CD4-positive, alpha-beta T cell treated with Interleukin-10 for 1 hour (primary cell): Measurements from ENCODE around the gene KRT83.
"Not testable (repeated sequence)": the region's sequence is repeated elsewhere in the genome, so short reads cannot be mapped to it uniquely, and the experiment has no call there.

ENCODE experiments used
- DNase-seq: peaks from one replicate; pipeline ENCODE4 v3.0.0-alpha.2; 2020

The KRT83 gene

DNA sequence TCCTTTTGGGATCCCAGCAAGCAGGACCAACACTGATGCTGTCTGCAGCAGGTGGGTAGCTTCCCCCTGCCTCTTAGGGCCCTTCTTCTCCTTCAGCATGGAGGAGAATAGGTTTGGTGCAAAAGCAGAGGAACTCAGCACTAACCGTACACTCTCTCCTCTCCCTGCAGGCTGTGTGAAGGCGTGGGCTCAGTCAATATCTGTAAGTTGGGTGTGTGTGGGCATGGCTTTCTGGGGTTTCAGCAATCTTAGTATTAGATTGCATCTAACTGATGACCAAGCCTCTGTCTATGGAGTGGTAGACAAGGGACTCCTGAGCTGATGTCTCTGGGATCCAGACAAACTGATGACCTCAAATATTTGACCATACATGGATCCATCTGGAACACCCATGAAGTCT is 31.8 kb upstream of the KRT83 start:
- no peak for DNase-seq

DNA sequence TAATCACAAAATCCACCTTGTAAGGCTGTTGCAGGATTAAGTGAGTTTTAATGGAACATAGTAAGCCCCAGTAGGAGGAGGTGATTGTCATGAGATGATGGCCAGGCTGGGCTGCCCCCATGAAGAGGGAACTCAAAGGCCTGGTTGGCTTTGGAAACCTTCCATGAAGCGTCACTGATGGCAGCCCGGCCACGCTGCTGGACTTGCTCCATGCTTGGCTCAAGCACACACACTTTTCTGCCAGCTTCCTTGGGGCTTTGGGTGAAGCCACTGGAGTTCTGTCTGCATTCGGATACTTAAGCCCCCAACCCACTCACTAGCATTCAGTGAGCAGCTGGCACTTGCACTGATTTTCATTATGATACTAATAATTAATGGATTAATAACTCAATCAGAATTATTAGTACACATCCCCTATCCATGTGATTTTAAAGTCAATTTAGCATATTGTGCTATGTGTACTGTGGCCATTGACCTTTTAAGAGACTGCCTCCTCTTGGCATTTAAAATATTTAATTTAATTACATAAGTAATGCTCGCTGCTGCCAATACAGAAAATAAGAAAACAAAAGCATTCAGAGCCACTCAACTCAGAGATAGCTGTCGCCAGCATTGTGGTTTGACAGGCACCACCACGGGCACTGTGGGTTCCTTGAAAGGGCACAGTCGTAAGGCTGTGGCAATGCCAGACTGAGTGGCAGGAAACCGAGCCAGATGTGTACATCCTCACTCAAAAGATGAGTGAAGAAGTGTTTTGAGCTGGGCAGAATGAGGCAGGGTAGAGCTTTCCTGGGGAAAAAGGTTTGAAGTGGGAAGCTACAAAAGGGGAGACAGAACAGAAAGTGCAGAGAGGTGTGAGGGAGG is 30.2 kb upstream of the KRT83 start:
- DNase-seq: peak; percentile 70

DNA sequence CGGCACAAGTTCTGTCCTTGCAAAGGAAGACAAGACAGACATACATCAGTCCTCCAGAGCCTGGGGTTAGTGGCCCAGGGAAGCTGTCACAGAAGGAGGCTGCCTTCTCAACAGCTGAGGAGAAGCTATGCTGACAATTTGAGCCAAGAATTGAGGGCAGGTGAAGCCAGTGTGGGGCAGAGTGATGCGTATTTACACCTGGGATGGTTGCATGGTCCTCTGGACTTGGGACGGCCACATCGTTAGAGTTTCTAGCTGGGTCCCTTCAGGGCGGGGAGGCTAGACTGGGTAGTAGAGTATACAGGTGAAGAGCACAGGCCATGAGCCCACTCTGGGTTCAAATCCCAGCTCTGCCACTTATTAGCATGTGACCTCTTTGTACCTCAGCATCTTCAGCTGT is 29.6 kb upstream of the KRT83 start:
- no peak for DNase-seq

DNA sequence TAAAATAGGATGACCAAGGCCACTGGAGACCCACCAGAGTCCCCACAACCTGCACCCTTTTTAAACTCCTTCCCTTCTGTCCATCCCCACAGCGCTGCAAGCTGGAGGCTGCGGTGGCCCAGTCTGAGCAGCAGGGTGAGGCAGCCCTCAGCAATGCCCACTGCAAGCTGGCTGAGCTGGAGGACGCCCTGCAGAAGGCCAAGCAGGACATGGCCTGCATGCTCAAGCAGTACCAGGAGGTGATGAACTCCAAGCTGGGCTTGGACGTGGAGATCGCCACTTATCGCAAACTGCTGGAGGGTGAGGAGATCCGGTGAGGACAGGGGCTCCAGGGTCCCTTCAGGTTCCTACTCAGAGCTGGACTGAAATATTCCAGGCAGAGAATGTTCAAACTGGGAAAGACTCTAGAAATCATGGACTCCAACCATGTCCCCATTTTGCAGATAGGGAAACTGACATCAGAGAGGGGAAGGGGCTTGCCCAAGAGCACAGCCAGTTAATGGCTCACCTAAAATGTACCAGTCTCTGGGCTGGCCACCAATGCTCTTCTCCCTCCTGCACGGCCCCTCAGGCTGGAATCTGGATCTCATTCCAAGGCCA is 28.9 kb upstream of the KRT83 start:
- no peak for DNase-seq

DNA sequence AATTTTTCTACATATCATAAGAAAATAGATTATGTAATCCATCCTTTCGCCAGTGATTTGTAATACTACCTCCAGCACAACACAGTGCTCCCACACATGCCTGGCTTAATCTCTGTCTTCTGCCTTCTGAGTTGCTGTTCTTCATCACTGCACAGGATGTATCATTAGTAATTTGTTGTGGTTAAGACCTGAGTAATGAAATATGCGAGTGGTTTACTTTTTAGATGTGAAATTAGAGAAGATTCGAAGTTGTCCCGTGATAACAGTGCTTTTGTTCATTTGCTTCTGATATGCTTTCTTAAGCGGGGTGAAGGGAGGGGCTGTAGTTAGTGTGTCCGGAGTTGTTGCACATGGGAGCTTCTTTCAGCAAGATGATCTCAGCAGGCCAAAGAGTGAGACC is 28.0 kb upstream of the KRT83 start:
- no peak for DNase-seq

DNA sequence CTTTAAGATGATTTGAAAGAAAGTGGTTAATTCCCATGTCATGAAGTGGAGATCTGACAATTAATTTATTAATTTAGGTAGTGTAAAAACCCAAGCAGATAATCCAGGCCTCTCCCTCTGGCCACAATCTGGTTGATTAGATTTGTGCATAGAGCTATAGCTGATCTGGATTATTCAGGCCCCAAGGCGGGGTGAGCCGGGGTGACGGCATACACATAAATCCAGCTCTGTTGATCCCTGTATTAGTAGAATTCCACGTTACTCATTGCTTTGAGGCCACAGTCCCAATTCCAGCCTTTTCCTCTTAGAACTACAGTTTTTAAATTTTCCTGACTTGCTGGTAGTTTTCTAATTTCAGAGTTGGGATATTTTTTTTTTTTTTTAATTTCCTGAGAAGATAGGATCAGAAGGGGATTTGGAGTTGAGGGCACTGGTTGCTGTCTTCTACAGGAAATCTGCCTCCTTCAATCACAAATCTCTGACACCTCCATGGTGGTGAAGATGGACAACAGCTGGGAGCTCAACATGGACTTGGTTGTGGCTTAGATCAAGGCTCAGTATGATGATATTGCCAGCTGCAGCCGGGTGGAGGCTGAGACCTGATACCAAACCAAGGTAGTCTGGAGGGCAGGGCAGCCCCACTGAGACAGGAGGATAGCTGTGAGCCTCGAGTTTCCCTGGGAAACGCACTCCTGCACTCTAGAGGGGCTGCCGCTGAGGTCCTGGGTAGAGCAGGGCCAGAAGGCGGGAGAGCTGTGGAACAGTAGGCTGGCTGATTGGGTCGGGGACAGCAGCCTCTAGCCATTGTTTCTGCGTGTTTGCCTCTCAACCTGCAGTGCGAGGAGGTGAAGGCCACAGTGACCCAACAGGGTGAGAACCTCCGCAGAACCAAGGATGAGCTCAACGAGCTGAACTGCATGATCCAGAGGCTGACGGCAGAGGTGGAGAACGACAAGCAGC is 26.6 kb upstream of the KRT83 start:
- DNase-seq: no peak

DNA sequence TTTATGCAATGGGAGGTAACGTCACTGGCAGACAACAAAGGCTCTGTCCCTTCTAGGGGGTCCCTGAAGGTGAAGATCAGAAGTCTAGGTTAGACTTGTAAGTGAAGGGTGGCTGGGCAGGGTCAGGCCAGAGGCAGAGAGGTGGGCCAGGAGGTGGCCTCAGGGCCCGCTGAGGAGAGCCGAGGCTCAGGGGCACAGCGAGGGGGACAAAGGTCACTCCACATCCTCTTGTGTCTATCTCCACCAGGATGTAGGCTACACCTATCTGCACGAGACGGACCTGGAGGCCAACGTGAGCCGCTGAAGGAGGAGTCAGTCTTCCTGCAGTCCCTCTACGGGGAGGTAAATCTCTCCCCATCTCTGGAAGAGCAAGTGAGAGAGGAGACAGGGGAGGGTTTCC is 25.8 kb upstream of the KRT83 start:
- DNase-seq: no peak

DNA sequence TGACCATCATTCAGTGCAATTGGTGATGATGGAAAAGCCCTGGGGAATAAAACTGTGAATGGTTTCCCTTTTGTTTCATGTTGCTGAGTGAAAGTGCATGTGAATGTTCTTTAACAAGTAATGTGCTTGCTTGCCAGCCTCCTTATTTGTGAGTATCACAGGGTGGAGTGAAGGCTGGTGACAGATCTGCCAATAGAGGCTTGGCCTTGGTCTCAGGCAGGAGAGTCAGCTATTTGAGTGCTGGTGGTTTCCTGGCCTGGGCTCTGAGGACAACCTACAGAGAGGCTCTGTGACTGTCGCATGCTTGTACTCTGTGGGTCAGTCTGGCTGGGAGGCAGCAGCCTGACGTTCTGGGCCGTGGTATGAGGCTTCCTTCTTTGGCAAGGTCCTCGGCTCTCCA is 25.4 kb upstream of the KRT83 start:
- no peak for DNase-seq

DNA sequence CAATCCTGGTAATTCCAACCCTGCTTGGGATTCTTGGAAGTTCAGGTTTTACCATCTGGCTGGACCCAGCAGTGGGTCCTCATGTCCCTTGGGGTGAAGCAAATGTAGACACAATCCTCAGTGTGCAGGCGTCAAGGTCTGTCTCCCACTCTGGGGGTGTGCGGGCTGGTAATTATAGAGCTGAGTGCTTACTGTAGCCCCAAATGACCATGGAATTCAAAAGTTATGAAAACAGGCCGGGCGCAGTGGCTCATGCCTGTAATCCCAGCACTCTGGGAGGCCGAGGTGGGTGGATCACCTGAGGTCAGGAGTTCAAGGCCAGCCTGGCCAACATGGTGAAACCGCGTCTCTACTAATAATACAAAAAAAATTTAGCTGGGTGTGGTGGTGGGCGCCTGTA is 23.8 kb upstream of the KRT83 start:
- not testable (repeated sequence) for DNase-seq

DNA sequence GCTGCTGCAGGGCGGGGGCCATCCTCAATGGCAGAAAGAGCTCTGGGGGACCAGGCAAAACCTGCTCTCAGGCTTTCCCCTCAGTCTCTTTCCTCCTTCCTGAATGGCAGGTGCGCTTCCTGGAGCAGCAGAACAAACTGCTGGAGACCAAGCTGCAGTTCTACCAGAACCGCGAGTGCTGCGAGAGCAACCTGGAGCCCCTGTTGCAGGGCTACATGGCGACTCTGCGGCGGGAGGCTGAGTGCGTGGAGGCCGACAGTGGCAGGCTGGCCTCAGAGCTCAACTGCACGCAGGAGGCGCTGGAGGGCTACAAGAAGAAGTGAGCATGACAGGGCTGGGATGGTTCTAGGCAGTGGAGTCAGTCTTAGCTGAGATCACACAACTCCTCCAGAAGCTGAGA is 22.9 kb upstream of the KRT83 start:
- DNase-seq: no peak

DNA sequence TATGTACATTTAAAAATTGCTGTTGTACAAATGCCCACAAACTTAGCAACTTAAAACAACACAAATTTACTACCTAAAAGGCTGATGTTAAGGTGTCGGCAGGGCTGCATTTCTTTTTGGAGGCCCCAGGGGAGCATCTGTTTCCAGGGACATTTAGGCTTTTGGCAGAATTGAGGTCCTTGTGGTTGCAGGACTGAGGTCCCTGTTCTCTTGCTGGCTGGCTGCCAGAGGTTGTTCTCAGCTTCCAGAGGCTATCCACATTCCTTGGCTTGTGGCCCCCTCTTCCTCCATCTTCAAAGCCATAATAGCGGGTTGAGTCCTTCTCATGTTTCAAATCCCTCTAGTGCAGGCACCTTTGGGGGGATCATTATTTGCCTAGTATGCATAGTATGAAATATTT is 22.4 kb upstream of the KRT83 start:
- DNase-seq: no peak

DNA sequence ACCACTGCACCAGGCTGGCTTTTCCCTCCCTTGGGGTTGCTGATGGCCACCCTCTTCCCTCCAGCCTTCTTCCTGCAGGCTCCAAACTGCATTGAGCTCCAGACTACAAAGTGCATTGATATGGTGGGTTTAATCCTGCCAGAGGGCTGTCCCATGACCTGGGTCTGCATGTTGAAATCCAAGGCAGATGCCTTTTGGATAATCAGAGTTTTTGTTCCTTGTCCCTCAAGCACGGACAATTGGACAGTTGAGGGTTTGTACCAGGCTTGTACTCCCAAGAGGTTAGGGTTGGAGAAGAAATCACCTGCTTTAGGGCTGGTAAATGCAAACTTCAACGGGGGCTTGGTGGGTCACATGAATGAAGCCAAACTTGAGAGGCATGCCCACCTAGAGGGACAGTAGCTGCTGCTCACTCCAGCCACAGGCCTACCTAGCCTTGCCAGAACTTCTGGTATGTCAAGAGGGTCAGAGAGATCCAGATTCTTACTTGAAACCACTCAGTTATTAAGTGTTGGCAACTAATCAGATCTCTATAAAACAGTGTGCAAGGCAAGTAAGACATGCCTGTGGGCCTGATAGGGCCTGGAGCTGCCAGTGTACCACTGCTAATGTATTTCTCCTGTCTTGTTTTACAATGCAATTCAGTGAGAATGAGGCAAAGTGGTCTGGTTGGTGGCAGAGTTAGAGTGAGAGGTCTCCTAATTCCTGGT is 21.7 kb upstream of the KRT83 start:
- no peak for DNase-seq

DNA sequence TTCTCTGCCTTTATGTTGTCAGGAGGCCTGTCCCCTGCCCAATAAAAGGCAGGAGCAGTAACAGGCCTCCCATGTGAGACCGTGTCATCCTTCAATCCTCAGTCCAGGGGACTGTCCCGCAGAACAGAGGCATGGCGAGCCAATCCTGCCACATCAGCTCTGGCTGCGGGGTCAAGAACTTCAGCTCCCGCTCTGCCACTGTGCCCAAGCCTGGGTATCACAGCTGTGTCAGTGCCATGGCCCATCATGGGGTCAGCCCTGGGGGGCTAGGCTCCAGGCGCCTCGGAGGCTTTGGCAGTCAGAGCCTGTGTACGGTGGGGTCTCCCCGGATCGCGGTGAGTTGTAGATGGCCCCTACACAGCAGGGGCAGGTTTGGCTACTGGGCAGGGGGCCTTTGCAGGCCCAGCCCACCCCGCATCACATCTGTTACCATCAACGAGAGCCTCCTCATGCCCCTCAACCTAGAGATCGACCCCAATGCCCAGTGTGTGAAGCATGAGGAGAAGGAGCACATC is 19.9 kb upstream of the KRT83 start:
- DNase-seq: no peak

DNA sequence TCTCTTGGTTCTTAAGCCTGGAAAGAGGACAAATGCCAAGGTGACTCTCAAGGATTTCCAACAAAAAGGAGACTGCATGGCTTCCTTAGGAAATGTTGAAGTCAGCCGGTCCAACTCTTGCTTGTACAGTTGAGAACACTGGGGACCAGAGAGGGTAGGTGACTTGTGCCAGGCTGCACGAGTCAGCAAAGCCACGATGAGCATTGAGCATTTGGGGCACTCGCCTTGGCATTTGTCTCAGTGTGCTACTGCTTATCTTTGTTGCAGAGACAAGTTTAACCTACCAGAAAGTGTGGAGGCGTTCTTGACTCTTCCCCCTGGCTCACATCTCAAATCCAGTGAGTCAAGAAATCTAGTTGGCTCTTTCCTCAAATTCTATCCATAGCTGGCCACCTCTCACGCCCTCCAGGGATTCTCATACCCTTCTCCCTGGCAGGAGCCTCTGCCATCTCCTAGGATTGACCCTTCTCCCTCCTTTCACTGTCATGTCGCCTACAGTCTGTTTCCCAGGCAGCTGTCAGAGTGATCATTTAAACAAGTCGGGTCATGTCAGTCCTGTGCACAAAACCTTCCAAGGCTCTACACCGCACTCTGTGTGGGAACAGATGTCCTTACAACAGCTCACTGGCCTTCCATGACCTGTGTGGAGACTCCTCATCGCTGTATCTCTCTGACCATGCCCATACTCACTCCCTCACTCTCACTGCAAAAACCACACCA is 17.2 kb upstream of the KRT83 start:
- DNase-seq: no peak

DNA sequence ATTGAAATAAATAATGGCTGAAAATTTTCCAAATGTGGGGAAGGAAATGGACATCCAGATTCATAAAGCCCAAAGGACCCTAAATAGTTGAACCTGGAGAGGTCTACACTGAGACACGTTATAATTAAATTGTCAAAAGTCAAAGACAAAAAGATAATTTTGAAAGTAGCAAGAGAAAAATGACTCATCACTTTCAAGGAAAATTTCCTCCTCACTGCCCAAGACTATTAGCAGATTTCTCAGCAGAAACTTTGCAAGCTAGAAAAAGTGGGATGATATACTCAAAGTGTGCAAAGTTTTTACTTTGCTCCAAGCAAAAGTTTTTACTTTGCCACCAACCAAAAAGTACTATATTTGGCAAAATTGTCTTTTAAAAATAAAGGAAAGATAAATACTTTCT is 15.9 kb upstream of the KRT83 start:
- DNase-seq: no peak

DNA sequence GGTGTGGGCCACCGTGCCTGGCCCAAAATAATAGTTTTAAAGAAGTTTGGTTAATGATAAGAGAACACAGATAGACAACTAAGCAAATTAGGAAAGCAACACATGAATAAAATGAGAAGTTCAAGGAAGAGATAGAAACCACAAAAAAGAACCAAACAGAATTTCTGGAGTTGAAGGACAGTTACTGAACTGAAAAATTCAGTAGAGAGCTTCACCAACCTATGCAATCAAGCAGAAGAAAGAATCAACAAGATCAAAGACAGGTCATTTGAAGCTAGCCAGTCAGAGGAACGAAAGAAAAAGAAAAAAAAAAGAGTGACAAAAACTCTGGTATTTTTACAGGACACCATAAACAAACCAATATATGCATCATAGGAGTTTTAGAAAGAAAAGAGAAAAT is 15.4 kb upstream of the KRT83 start:
- no peak for DNase-seq

DNA sequence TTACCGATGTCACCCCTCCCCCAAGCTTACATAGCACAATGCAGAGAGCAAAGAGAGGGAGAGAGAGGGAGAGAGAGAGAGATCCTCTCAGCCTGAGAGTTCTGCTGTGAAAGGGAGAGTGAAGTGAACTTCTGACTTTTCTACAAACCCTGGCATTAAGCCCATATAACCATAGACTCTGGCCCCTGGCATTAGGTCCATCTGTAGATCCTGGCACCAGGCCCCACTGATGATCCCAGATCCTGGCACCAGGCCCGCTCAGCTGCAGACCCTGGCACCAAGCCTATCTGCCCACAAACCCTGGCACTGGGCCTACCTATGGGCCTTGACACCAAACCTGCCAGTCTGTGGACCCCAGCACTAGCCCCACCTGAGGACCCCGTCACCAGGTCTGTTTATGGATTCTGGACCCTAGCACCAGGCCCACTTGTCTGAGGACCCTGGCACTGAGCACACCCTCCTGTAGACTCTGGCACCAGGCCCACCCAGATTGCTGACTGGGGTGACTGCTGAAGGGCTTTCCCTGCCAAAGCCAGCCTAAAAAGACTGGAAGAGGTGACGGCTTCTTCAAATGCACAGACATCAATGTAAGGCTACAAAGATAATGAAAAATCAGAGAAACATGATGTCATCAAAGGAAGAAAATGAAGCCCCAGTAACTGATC is 14.5 kb upstream of the KRT83 start:
- no peak for DNase-seq

DNA sequence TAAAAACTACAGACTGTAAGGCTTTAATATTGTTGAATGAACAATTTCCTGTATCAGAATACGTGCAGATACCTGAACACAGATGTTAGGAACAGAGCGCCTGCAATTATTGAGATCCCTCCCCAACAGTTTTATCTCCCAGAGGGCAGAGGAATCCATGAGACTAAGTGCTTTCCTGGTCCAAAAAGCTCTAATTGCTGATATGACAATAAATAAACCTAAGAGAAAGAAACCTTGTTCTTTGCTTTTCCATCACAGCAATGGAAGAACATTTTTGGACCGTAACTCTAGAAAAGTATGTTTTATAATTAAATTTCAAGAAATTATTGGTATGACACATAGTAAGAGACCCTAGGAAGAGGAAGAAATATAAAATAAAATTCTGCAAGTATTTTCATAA is 13.0 kb upstream of the KRT83 start:
- DNase-seq: no peak

DNA sequence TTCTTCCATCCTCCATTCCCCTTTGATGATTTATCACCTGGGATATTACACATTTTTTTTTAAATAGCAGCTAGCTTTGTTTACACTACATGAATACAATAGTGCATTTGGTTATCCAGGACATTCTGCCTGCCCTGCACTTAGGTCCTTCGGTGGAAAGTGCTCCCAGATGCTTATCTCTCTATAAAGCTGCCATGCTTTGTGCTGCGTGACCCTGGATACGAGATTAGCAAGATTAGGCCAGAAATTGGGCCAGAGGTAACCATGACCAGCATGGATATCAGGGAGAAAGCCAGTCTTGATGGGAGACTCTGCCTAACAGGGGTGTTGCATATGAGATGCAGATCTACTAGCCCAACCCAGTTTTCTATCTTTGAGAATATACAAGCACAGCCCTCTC is 12.1 kb upstream of the KRT83 start:
- DNase-seq: no peak

DNA sequence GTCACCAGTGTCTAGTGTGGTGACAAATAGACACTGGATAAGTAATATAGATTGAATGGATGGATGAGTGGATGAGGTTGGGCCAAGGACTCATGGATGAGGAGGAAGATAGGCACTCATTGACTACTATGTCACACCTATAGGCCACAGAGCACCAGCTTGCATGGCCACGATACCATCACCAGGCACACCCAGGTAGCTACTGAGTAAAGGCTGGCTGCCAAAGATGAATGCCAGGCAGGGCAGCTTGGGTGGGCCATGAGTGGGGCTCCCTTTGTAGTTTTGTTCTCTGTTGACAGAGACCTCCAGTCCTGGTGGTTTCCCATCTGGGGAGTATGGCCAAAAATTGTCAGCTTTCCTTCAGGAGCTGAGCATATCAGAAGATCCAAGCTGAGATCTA is 11.2 kb upstream of the KRT83 start:
- DNase-seq: no peak

DNA sequence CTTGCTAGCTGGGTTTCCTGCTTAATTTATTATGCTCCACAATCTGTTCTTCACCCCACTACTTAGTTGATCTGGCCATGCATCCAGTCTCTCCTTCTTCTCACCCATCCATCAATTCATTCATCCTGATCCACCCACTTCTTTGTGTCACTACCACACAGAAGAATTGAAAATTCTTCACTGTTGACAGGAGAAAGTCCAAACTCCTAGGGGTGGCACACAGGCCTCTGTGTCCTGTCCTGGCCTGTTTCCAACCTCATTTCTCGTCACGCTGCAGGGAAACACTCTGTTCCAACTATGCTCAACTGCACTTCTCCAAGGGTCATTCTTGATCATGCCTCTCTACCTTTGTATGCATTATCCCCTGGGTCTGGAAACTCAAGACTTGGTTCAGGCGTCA is 10.6 kb upstream of the KRT83 start:
- no peak for DNase-seq

DNA sequence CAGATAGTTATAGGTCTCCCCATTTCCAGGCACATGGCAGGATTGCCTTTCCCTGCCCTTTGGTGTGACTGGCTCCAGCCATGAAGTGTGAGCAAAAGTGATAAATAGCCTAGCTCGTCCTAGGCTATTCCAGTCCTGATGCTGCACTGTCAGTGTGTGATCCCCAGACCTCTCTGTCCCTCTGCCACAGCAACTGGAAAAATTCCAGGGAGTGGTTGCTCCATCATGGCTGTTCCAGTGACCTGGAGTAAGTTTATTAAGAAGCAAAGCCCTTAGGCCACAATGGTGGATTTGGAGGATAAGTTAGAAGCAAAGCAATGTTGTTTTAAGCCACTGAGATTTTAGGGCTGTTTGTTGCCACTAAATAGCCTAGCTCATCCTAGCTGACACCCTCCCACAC is 9.8 kb upstream of the KRT83 start:
- DNase-seq: no peak
